Fibroblast of peridontal ligament (primary cell): ENCODE results near the gene SLC12A4.
A peak's percentile ranks its signal among the peaks of the same experiment; 100 is the strongest.
"Not testable (repeated sequence)": the region's sequence is repeated elsewhere in the genome, so short reads cannot be mapped to it uniquely, and the experiment has no call there.

Experiments
- DNase-seq: peaks from one replicate; pipeline ENCODE4 v3.0.0-alpha.2; 2010; ENCODE audit errors: extremely low read depth

The SLC12A4 gene

GRCh38 chr16:67987460-67988160 is 19.2 kb upstream of the SLC12A4 start:
- no peak for DNase-seq

GRCh38 chr16:67986949-67987348 is 18.5 kb upstream of the SLC12A4 start:
- no peak for DNase-seq

GRCh38 chr16:67982011-67982696 is 13.7 kb upstream of the SLC12A4 start:
- no peak for DNase-seq

- DNase-seq, result no peak
Measured at GRCh38 chr16:67979955-67980678, 11.7 kb upstream of the SLC12A4 start, which contains the start of gene DPEP3. TSS of gene DPEP3 (minus strand) at chr16:67980499. CDS start at chr16:67980380, 119 bp downstream.

GRCh38 chr16:67977469-67978227 is 9.2 kb upstream of the SLC12A4 start:
- no peak for DNase-seq

- DNase-seq, result no peak
Measured at GRCh38 chr16:67977005-67977404, 8.6 kb upstream of the SLC12A4 start.

GRCh38 chr16:67976205-67976604 is 7.8 kb upstream of the SLC12A4 start:
- no peak for DNase-seq

GRCh38 chr16:67975321-67976105 is 7.1 kb upstream of the SLC12A4 start:
- DNase-seq, result no peak

GRCh38 chr16:67972285-67972684 is 3.8 kb upstream of the SLC12A4 start:
- not testable (repeated sequence) for DNase-seq

GRCh38 chr16:67971111-67971510 is 2.7 kb upstream of the SLC12A4 start:
- no peak for DNase-seq

- DNase-seq, result peak; percentile 30
Measured at GRCh38 chr16:67969254-67970039, 1.0 kb upstream of the SLC12A4 start.

- peak; percentile 33 for DNase-seq
Measured at GRCh38 chr16:67967958-67968399, 458 bp downstream of the SLC12A4 start.

GRCh38 chr16:67967183-67967957 is 1.1 kb downstream of the SLC12A4 start:
- DNase-seq, result peak; percentile 41

GRCh38 chr16:67966549-67967182 is 1.8 kb downstream of the SLC12A4 start:
- DNase-seq, result peak; percentile 55

- DNase-seq, result peak; percentile 20
Measured at GRCh38 chr16:67965668-67966548, 2.5 kb downstream of the SLC12A4 start.

GRCh38 chr16:67964477-67965131 is 3.8 kb downstream of the SLC12A4 start:
- DNase-seq, result no peak

- no peak for DNase-seq
Measured at GRCh38 chr16:67963662-67964321, 4.6 kb downstream of the SLC12A4 start.
